Caco-2 (cell line): ENCODE results near the gene LRRC74A. TPM values are rescaled to one million over a fixed set of nuclear protein-coding genes. Genes with fewer than 3 reads are reported as not detected.
"Not testable (repeated sequence)": the region's sequence is repeated elsewhere in the genome, so short reads cannot be mapped to it uniquely, and the experiment has no call there.

Experiments
- BruUV-seq: library from RNA; stranded (reverse); fragments of 400-500 nt; replicated peaks from 2 replicates; lab custom pipeline; 2021; lab: Mats Ljungman, UMichigan
- CTCF ChIA-PET: fragments of 300-600 bp; sonication (Branson Sonifier 250); formaldehyde crosslinking; loops from one replicate; lab custom pipeline; 2022; ENCODE audit warnings: antibody characterized with exemption; lab: Charles Lee
- POLR2A ChIA-PET: fragments of 300-600 bp; sonication (Branson Sonifier 250); formaldehyde crosslinking; loops from one replicate; lab custom pipeline; 2022; ENCODE audit warnings: antibody characterized with exemption; lab: Charles Lee
- DNase-seq, 2 experiments: peaks; one replicate each; pipeline versions ENCODE4 v3.0.0 to v3.0.0-alpha.2; 2020 to 2022
- H3K27me3 ChIP-seq: replicated peaks from 2 replicates; pipeline ENCODE4 v1.6.0; 2011; ENCODE audit warnings: low read length; ENCODE audit not compliant: control insufficient read depth, insufficient read depth
- H3K36me3 ChIP-seq: 2 replicates; pipeline ENCODE4 v1.5.1; 2011; ENCODE audit warnings: low read length; ENCODE audit not compliant: control insufficient read depth, insufficient read depth
- H3K4me1 ChIP-seq: fragments of 250-450 bp; sonication (Bioruptor Pico); 2 replicates; pipeline ENCODE4 v1.5.1; 2020; ENCODE audit warnings: mild to moderate bottlenecking
- H3K4me3 ChIP-seq: 2 replicates; pipeline ENCODE4 v1.5.1; 2011; ENCODE audit warnings: low read depth, mild to moderate bottlenecking, control low read depth, low read length
- H3K9me3 ChIP-seq: fragments of 250-450 bp; sonication (Bioruptor Pico); 2 replicates; pipeline ENCODE4 v1.5.1; 2020; ENCODE audit warnings: mild to moderate bottlenecking, moderate library complexity
- H3K27ac Mint-ChIP-seq: one replicate; pipeline ENCODE4 v1.8.0; 2022; ENCODE audit warnings: mixed read lengths; ENCODE audit not compliant: unreplicated experiment
- H3K27me3 Mint-ChIP-seq: one replicate; pipeline ENCODE4 v1.8.0; 2022; ENCODE audit warnings: mixed read lengths; ENCODE audit not compliant: insufficient read depth, unreplicated experiment
- H3K36me3 Mint-ChIP-seq: one replicate; pipeline ENCODE4 v1.8.0; 2022; ENCODE audit warnings: mild to moderate bottlenecking, mixed read lengths; ENCODE audit not compliant: insufficient read depth, unreplicated experiment
- H3K4me1 Mint-ChIP-seq: one replicate; pipeline ENCODE4 v1.8.0; 2022; ENCODE audit warnings: low read depth, mixed read lengths; ENCODE audit not compliant: unreplicated experiment
- H3K4me3 Mint-ChIP-seq: one replicate; pipeline ENCODE4 v1.8.0; 2022; ENCODE audit warnings: mild to moderate bottlenecking, moderate library complexity, mixed read lengths; ENCODE audit not compliant: unreplicated experiment
- H3K9me3 Mint-ChIP-seq: one replicate; pipeline ENCODE4 v1.8.0; 2022; ENCODE audit warnings: mixed read lengths; ENCODE audit not compliant: unreplicated experiment
- CTCF ChIP-seq, 2 experiments: fragments of 200-600 bp in 1 of 2; IDR thresholded peaks; 1 replicate in 1 of 2; 2 replicates in 1 of 2; pipeline versions ENCODE4 v1.5.1 to v1.8.0; 2011 to 2022; ENCODE audit warnings: antibody characterized with exemption in 1 of 2, control low read depth in 1 of 2, inconsistent platforms in 1 of 2, low read depth in 1 of 2, low read length in 1 of 2, mild to moderate bottlenecking in 1 of 2, moderate library complexity in 1 of 2; ENCODE audit not compliant: insufficient read depth in 1 of 2, severe bottlenecking in 1 of 2, unreplicated experiment in 1 of 2
- intact Hi-C: fragments of 100-400 bp; cut with micrococcal nuclease; formaldehyde crosslinking; loops from one replicate; pipeline ENCODE4 v1.10.0; 2022; ENCODE audit not compliant: unreplicated experiment
- total RNA-seq: library from RNA; stranded (reverse); gene quantifications from 2 replicates; pipeline ENCODE4 v1.2.3, GENCODE V29; 2022

The LRRC74A gene
- total RNA-seq, 1 experiment from 2014 or later = not detected

GRCh38 chr14:76894308-76894707, 68.1 kb downstream of the LRRC74A start:
- Mint-ChIP-seq H3K27ac (no peak overlapping the region), H3K4me1 (no peaks in the 10 kb centered on the region), H3K4me3 (no peak overlapping the region), H3K36me3 (no peaks in the 10 kb centered on the region), H3K27me3 (no peaks in the 10 kb centered on the region), H3K9me3 (no peaks in the 10 kb centered on the region)
- Histone ChIP-seq H3K4me1 (no peaks in the 10 kb centered on the region), H3K27me3 (no peaks in the 10 kb centered on the region), H3K9me3 (peaks cover 8% of the 10 kb centered on the region), H3K4me3 (no peak overlapping the region), H3K36me3 (no peaks in the 10 kb centered on the region)
- POLR2A ChIA-PET = no interaction called here
- DNase-seq = no peak
- intact Hi-C loops = no loop called here
- no peak for TF ChIP-seq CTCF (IDR thresholded peaks at IDR 0.05; ENCODE audit: insufficient read depth in 1 of 2, low read depth in 1 of 2, low read length in 1 of 2, severe bottlenecking in 1 of 2, unreplicated experiment in 1 of 2)
- CTCF ChIA-PET = no interaction called here
- no TSS peak for BruUV-seq

GRCh38 chr14:76898006-76898405, 71.8 kb downstream of the LRRC74A start:
- H3K36me3 ChIP-seq, H3K4me3 ChIP-seq, H3K4me3 Mint-ChIP-seq, DNase-seq, H3K9me3 Mint-ChIP-seq, H3K36me3 Mint-ChIP-seq, H3K27me3 Mint-ChIP-seq, H3K4me1 ChIP-seq, H3K4me1 Mint-ChIP-seq, CTCF ChIA-PET, H3K9me3 ChIP-seq, intact Hi-C loops, POLR2A ChIA-PET, BruUV-seq, H3K27ac Mint-ChIP-seq, H3K27me3 ChIP-seq: not testable (repeated sequence)

GRCh38 chr14:76900682-76901081, 74.5 kb downstream of the LRRC74A start:
- POLR2A ChIA-PET = no interaction called here
- no peak for TF ChIP-seq CTCF (IDR thresholded peaks at IDR 0.05; ENCODE audit: insufficient read depth in 1 of 2, low read depth in 1 of 2, low read length in 1 of 2, severe bottlenecking in 1 of 2, unreplicated experiment in 1 of 2)
- H3K4me1 ChIP-seq = no peaks in the 10 kb centered on the region
- Mint-ChIP-seq H3K4me1 (no peaks in the 10 kb centered on the region), H3K27me3 (no peaks in the 10 kb centered on the region), H3K9me3 (no peaks in the 10 kb centered on the region), H3K36me3 (no peaks in the 10 kb centered on the region), H3K27ac (no peak overlapping the region), H3K4me3 (no peak overlapping the region)
- H3K27me3 ChIP-seq = no peaks in the 10 kb centered on the region
- no peaks in the 10 kb centered on the region for H3K36me3 ChIP-seq
- DNase-seq = no peak
- CTCF ChIA-PET = interaction anchor here (1.2 to 1.4 kb wide), 2 partner anchors 16 to 168 kb away, joined by 3 read pairs; no protein-coding TSS in a partner anchor
- peaks cover 5% of the 10 kb centered on the region; the same call in 1 of the 2 replicates for H3K9me3 ChIP-seq
- no TSS peak for BruUV-seq
- no peak overlapping the region for H3K4me3 ChIP-seq
- intact Hi-C loops = no loop called here
